Activated CD4-positive, alpha-beta T cell treated with anti-CD3 and anti-CD28 coated beads, Interleukin-2, amount 10 ng/mL, durations not matched to agents 7 days and 5 days (primary cell): ENCODE measurements around the gene PARD3. TPM values are rescaled to one million over a fixed set of nuclear protein-coding genes. Genes with fewer than 3 reads are reported as not detected.
"Not testable (repeated sequence)": the region's sequence is repeated elsewhere in the genome, so short reads cannot be mapped to it uniquely, and the experiment has no call there.

Source experiments
- CTCF ChIA-PET: fragments of 350-600 bp; sonication (Branson Sonifier 250); formaldehyde crosslinking; loops from one replicate; lab custom pipeline; 2021; ENCODE audit warnings: antibody characterized with exemption; lab: Charles Lee
- POLR2A ChIA-PET: fragments of 350-600 bp; sonication (Branson Sonifier 250); formaldehyde crosslinking; loops from one replicate; lab custom pipeline; 2021; ENCODE audit warnings: antibody characterized with exemption; lab: Charles Lee
- DNase-seq: peaks from one replicate; pipeline ENCODE4 v3.0.0-alpha.2; 2020
- H3K27ac Mint-ChIP-seq: one replicate; pipeline ENCODE4 v1.8.0; 2021; ENCODE audit warnings: mild to moderate bottlenecking, moderate library complexity, mixed read lengths
- H3K27me3 Mint-ChIP-seq: one replicate; pipeline ENCODE4 v1.8.0; 2021; ENCODE audit warnings: mixed read lengths
- H3K36me3 Mint-ChIP-seq: one replicate; pipeline ENCODE4 v1.8.0; 2021; ENCODE audit warnings: low read depth, mixed read lengths
- H3K4me1 Mint-ChIP-seq: one replicate; pipeline ENCODE4 v1.8.0; 2021; ENCODE audit warnings: mixed read lengths
- H3K4me3 Mint-ChIP-seq: one replicate; pipeline ENCODE4 v1.8.0; 2021; ENCODE audit warnings: mild to moderate bottlenecking, moderate library complexity, mixed read lengths
- H3K9me3 Mint-ChIP-seq: one replicate; pipeline ENCODE4 v1.8.0; 2021; ENCODE audit warnings: mixed read lengths
- total RNA-seq, 2 experiments: library from RNA; stranded (reverse); gene quantifications; one replicate each; pipeline ENCODE4 v1.2.3, GENCODE V29; 2021

The PARD3 gene
- total RNA-seq, 2 experiments from 2014 or later: 1.0 to 1.2 TPM

GRCh38 chr10:34292194-34292565, 522.9 kb downstream of the PARD3 start:
- Mint-ChIP-seq H3K27me3 (peaks cover 4% of the 10 kb centered on the region), H3K4me3 (no peak overlapping the region), H3K9me3 (no peaks in the 10 kb centered on the region), H3K36me3 (no peaks in the 10 kb centered on the region), H3K27ac (no peak overlapping the region), H3K4me1 (peaks cover 2% of the 10 kb centered on the region)
- ChIA-PET POLR2A (no interaction called here), CTCF (no interaction called here)
- DNase-seq: no peak

DNA sequence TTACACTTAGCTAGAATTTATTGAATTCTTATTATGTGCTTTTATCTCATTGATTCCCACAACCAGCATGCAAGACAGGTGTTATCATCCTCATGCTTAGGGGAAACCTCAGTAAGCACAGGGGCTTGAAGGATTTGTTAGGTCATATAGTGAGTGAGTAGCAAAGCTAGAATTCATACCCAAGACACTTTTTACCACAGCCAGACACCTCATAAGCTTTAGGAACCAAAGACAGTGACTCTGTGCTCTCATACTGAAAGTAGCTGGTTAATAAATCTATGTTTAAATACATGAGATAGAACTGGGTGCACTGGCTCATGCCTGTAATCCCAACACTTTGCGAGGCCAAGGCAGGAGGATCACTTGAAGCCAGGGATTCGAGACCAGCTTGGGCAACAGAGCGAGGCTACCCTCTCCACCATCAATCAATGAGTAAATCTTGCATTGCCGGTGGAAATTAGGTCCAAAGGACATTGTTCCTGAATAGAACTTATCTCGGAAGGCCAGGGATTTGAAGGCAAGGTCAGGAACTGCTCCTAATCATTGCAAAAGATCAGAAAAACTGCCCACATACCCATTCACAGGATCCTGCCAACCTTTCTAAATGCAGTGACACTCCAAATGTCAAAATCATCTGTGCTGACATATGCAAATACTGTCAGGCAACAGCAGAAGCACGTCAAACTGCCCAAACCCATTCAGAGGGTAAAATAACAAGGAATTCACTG, 523.5 kb downstream of the PARD3 start:
- POLR2A ChIA-PET: no interaction called here
- no peaks in the 10 kb centered on the region for H3K9me3 Mint-ChIP-seq

DNA sequence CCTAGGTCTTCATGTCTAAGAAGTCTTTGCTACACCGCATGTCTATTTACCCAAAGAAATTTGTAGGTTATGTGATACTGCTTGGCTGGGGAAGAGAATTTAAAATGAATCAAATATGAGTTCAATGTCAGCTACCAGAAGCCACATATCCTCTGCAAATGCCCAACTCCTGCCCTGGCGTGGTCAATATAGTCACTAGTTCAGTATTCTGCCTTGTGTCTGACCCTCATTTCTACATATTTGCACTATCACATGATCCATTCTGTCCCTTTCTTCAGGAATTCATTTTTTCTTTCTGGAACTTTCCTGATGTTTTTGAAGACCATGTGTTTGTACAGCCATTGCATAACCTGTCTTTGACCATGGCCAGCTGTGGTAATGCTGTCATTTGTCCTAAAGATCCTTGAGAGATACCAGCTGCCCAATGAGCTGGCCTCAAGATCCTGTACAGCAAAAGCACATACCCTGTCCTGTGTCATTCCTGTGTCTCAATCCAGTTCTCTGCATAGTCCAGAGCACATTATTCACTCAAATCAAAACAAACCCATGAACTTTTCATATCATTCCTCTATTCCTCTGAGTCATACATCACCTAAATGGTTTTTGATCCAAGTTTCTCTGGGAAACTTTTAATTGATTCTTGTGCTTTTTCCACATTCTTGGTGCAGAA, 524.5 kb downstream of the PARD3 start:
- H3K36me3 Mint-ChIP-seq: no peaks in the 10 kb centered on the region
- CTCF ChIA-PET: no interaction called here
- H3K4me1 Mint-ChIP-seq: peaks cover 2% of the 10 kb centered on the region
- no peak overlapping the region for H3K27ac Mint-ChIP-seq
- peaks cover 4% of the 10 kb centered on the region for H3K27me3 Mint-ChIP-seq
- H3K9me3 Mint-ChIP-seq: no peaks in the 10 kb centered on the region
- no peak for DNase-seq
- POLR2A ChIA-PET: no interaction called here
- H3K4me3 Mint-ChIP-seq: no peak overlapping the region

More for the DNA sequence above, 523.5 kb downstream of the PARD3 start:
- H3K36me3 Mint-ChIP-seq: no peaks in the 10 kb centered on the region
- H3K4me1 Mint-ChIP-seq: peaks cover 2% of the 10 kb centered on the region
- H3K27me3 Mint-ChIP-seq: peaks cover 4% of the 10 kb centered on the region
- no peak overlapping the region for H3K27ac Mint-ChIP-seq
- CTCF ChIA-PET: no interaction called here
- no peak for DNase-seq
- H3K4me3 Mint-ChIP-seq: no peak overlapping the region

DNA sequence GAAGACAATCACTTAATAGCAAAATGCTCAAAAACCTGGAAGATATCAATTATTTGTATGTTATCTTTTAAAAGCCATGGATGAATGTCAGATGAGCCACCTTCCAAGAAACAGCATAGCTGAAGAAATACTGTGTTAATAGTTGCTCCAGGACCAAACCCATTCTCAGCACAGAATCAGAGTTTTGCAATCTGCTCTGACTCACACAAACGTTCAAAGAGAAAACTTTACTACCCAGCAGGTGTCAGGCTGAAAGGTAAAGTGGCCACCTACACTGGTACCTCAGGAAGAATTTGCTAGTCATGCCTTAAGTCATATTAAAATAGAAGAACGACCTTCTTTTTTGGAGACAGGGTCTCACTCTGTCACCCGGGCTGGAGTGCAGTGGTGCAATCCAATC, 526.5 kb downstream of the PARD3 start:
- ChIA-PET CTCF (no interaction called here), POLR2A (no interaction called here)
- H3K9me3 Mint-ChIP-seq: no peaks in the 10 kb centered on the region
- H3K27me3 Mint-ChIP-seq: peaks cover 4% of the 10 kb centered on the region
- no peak overlapping the region for H3K4me3 Mint-ChIP-seq
- H3K36me3 Mint-ChIP-seq: no peaks in the 10 kb centered on the region
- H3K27ac Mint-ChIP-seq: no peak overlapping the region
- peaks cover 2% of the 10 kb centered on the region for H3K4me1 Mint-ChIP-seq
- no peak for DNase-seq

DNA sequence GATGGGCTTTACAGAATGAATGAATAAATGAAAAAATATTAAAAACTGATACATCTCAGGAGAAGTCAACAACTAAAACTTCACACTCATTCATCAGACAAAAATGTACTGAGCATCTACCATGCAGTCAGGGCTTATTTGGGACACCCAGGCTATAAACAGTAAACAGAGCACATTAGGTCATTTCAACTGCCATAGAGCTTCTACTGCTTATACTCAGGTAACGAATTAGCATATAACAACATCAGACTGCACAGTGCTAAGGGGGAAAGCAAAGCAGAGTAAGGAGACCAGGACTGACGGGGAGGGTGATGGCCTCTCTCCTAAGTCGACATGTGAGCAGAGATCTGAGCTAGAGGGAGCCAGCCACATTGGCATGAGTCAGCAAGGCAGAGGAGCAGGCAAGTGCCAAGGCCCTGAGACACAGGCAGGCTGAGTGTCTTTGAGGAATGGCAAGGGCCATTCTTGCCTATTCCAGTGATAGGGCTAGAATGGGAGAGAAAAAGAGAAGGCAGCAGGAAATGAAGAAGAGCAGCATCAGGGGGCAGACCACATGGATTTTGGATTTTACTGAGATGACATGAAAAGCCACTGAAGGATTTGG, 528.9 kb downstream of the PARD3 start:
- no peaks in the 10 kb centered on the region for H3K36me3 Mint-ChIP-seq
- DNase-seq: no peak
- peaks cover 4% of the 10 kb centered on the region for H3K27me3 Mint-ChIP-seq
- peaks cover 3% of the 10 kb centered on the region for H3K4me1 Mint-ChIP-seq
- no peak overlapping the region for H3K4me3 Mint-ChIP-seq
- H3K9me3 Mint-ChIP-seq: no peaks in the 10 kb centered on the region
- no peak overlapping the region for H3K27ac Mint-ChIP-seq
- ChIA-PET CTCF (no interaction called here), POLR2A (no interaction called here)

- H3K27ac Mint-ChIP-seq: no peak overlapping the region
- no peaks in the 10 kb centered on the region for H3K36me3 Mint-ChIP-seq
- H3K4me3 Mint-ChIP-seq: no peak overlapping the region
- H3K4me1 Mint-ChIP-seq: peaks cover 11% of the 10 kb centered on the region
- ChIA-PET CTCF (no interaction called here), POLR2A (no interaction called here)
- H3K27me3 Mint-ChIP-seq: no peaks in the 10 kb centered on the region
- DNase-seq: no peak
- no peaks in the 10 kb centered on the region for H3K9me3 Mint-ChIP-seq
Observed at GRCh38 chr10:34281661-34282582, 533.2 kb downstream of the PARD3 start.

DNA sequence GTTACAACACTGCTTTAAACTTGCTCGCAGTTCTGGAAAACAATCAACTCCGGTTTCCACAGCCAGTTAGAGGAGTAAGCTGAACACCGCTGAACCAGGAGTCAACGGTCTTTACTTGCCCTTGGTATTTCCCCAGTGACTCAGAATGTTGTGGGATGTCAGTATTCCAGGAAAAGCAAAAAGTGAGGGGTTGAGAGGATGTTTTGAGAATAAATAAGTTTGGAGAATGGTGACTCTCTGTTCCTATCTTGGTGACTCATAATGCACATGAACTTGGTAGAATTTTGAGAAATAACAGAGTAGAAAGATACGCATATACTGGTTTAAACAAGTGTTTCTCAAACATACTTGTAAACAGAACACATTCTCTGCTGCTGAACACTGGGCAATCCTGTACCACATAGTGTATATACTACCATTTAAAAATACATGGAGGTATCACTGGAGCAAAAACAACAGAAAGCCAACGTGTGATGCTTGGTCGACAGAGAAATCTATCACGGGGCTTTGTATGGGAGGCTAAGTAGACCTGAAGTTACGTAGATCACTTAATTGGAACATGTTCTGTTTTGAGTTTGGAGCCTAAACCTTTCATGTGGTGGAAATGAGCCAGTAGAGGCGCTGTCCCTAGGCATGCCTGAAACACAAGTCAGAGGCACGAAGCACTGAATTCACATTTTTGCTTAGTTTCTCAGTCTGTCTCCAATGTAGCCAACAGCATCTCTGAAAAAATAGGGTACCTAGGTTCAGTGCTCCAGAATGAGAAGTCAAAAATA, 534.3 kb downstream of the PARD3 start:
- ChIA-PET POLR2A (no interaction called here), CTCF (no interaction called here)
- no peak for DNase-seq
- H3K27ac Mint-ChIP-seq: no peak overlapping the region
- no peaks in the 10 kb centered on the region for H3K36me3 Mint-ChIP-seq
- no peak overlapping the region for H3K4me3 Mint-ChIP-seq
- no peaks in the 10 kb centered on the region for H3K9me3 Mint-ChIP-seq
- H3K27me3 Mint-ChIP-seq: no peaks in the 10 kb centered on the region
- H3K4me1 Mint-ChIP-seq: peaks cover 11% of the 10 kb centered on the region

GRCh38 chr10:34275626-34276130, 539.4 kb downstream of the PARD3 start:
- Mint-ChIP-seq H3K9me3 (no peaks in the 10 kb centered on the region), H3K4me1 (peaks cover 3% of the 10 kb centered on the region), H3K4me3 (no peak overlapping the region), H3K27ac (no peak overlapping the region), H3K36me3 (no peaks in the 10 kb centered on the region), H3K27me3 (no peaks in the 10 kb centered on the region)
- CTCF ChIA-PET: no interaction called here
- POLR2A ChIA-PET: no interaction called here
- no peak for DNase-seq

DNA sequence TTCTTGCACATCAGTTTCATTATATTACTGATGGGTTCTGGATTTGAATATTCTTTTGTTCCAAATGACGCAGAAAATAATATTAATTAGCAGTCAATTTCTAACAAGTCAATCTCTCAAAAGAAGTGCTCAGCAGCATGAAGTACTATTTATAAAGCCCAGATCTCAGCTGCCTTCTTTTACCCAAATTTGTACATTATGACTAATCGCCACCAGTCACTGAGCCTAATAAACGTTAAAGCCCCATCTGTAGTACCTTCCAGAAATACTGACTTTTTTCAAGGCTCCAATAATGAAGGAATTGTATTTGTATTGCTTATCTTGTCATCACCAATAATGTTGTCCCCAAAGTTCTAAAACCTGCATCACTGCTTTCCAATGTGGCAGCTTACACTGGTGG, 540.2 kb downstream of the PARD3 start:
- Mint-ChIP-seq H3K4me1 (no peaks in the 10 kb centered on the region), H3K9me3 (no peaks in the 10 kb centered on the region), H3K27me3 (no peaks in the 10 kb centered on the region), H3K36me3 (no peaks in the 10 kb centered on the region), H3K4me3 (no peak overlapping the region), H3K27ac (no peak overlapping the region)
- ChIA-PET CTCF (no interaction called here), POLR2A (no interaction called here)
- no peak for DNase-seq

- H3K4me1 Mint-ChIP-seq: no peaks in the 10 kb centered on the region
- H3K4me3 Mint-ChIP-seq: no peak overlapping the region
- CTCF ChIA-PET: interaction anchor here (0.8 kb wide), 1 partner anchor 13 kb away, joined by 3 read pairs; no protein-coding TSS in a partner anchor
- POLR2A ChIA-PET: no interaction called here
- no peak for DNase-seq
- no peaks in the 10 kb centered on the region for H3K27me3 Mint-ChIP-seq
- no peak overlapping the region for H3K27ac Mint-ChIP-seq
- H3K36me3 Mint-ChIP-seq: no peaks in the 10 kb centered on the region
- H3K9me3 Mint-ChIP-seq: no peaks in the 10 kb centered on the region
Observed at GRCh38 chr10:34273340-34273739, 541.8 kb downstream of the PARD3 start.

DNA sequence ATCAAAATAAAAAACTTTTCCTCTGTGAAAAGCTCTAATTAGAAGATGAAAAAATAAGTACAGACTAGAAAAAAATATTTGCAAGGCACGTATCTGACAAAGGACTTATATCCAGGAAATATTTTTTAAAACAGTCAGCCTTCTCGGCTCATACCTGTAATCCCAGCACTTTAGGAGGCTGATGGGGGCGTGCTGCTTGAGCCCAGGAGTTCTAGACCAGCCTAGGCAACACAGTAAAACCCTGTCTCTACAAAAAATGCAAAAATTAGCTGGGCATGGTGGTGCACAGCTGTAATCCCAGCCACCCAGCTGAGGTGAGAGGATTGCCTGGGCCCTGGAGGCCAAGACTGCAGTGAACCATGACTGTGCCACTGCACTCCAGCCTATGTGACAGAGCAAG, 542.8 kb downstream of the PARD3 start:
- Mint-ChIP-seq H3K9me3 (peaks cover 2% of the 10 kb centered on the region), H3K27ac (no peak overlapping the region), H3K27me3 (no peaks in the 10 kb centered on the region), H3K4me1 (no peaks in the 10 kb centered on the region), H3K36me3 (no peaks in the 10 kb centered on the region), H3K4me3 (no peak overlapping the region)
- ChIA-PET POLR2A (no interaction called here), CTCF (no interaction called here)
- DNase-seq: no peak

GRCh38 chr10:34268410-34268809, 546.7 kb downstream of the PARD3 start:
- H3K4me3 Mint-ChIP-seq, CTCF ChIA-PET, H3K27me3 Mint-ChIP-seq, DNase-seq, H3K4me1 Mint-ChIP-seq, POLR2A ChIA-PET, H3K36me3 Mint-ChIP-seq, H3K9me3 Mint-ChIP-seq, H3K27ac Mint-ChIP-seq: not testable (repeated sequence)
